NCI-H524 (cell line): ENCODE results near the gene PCYT1A.
A peak's percentile ranks its signal among the peaks of the same experiment; 100 is the strongest.
"Not testable (repeated sequence)": the region's sequence is repeated elsewhere in the genome, so short reads cannot be mapped to it uniquely, and the experiment has no call there.

Source experiments
- DNase-seq, 2 experiments: peaks; one replicate each; lab custom pipeline; 2025; lab: John Stamatoyannopoulos, UW

Gene PCYT1A

DNA sequence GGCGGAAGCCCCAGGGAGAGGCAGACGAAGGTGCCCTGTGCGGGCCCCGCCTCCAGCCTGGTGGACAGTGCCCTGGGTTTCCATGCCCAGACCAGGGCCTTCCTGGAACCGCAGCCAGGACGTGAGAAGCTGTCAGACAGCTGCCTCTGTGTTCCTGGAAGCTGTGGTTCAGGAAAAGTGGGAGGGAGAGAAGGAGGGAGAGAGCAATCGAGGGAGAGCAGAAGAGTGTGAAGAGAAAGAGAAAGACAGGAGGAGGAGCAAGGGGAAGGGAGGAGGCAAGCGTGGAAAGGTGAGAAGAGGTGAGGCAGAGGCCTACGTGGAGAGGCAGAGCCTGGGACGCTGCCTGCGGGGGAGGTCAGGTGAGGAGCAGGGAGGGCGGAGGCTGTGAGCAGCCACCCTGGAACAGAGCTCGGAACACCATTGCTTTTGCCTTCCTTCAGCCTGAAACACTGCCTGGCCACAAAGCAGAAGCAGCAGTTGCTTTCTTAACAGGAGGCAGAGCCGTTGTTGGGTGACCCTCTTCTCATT, 94.9 kb downstream of the PCYT1A start:
- no peak for DNase-seq

- DNase-seq = no peak
Observed at GRCh38 chr3:196192036-196192523, 95.4 kb downstream of the PCYT1A start.

DNA sequence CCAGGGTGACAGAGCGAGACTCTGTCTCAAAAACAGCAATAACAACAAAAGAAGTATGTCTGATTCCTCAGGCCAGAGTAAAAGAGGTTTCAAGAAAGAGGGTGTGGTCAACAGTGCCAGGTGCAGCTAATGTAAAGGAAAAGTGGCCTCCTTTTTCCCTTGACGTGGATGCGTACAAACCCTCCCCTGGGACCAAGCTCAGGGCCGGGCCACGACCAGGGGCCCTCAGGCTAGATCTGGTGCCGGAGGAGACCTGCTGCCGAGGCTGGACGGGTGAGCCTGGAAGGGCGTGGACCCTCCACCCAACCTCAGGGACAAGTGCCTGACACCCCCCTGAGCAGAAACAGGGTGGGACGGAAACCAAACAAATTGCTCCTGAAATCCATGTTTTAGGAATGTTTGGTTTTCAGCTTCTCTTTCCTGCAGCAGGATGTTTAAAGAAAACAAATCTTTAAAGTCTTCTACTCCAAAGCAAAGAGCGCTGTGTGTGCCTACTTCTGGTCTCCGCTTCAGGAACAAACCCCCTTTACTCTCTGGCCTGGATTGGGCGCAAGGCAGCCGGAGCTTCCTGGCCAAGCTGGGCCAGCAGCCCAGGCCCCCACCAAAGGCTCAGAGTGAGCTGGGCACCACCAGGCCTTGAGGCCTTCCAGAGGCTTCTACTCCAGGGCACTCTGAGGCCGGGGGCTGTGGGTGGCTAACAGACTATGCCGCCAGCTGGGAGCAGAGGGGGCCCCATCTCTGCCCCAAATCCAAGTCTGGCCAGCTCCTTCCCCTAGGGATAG, 97.8 kb downstream of the PCYT1A start:
- DNase-seq = no peak

GRCh38 chr3:196186651-196187573, 100.6 kb downstream of the PCYT1A start:
- peak; percentile 80 to 94 for DNase-seq

DNA sequence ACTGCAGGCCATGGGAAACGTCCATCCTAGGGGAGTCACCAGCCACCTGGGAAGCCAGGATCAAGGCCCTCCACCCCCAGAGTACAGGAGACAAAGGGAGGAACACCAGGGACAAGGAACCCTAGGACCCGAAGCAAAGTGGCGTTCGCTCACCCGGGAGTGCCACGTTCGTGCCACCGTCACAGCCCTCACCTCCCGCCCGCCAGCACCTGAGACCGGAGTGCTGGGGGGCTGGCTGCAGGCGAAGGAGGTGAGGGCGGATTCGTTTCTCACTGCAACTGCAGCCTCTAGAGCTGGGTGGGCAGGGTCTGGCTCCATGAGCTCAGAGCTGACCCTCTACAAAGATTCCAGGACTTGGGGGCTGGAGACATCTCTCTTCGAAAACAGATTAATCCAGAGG, 102.6 kb downstream of the PCYT1A start:
- DNase-seq = no peak

DNA sequence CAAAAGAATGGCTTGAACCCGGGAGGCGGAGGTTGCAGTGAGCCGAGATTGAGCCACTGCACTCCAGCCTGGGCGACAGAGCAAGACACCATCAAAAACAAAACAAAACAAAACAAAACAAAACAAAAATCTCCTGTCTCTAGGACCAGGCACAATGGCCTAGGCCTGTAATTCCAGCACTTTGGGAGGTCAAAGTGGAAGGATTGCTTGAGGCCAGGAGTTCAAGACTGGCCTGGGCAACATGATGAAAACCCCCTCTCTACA, 103.4 kb downstream of the PCYT1A start:
- not testable (repeated sequence) for DNase-seq

- DNase-seq = peak; percentile 50 to 88
Observed at GRCh38 chr3:196181127-196181546, 106.4 kb downstream of the PCYT1A start.

DNA sequence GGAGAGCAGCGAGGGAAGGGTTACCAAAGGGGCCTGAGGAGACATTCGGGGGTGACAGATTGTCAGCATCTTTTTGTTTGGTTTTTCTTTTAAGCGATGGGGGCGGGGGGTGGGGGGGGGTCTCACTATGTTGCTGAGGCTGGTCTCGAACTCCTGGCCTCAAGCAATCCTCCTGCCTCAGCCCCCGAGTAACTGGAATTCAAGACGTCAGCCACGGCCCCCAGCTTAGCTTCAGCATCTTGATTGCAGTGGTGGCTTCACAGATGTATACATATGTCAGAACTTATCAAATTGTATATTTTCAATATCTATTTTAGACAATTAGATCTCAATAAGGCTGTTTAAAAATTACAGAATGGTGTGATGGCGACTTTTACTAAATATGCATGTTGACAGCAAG, 107.2 kb downstream of the PCYT1A start:
- DNase-seq = no peak
